Panc1 (cell line): Measurements from ENCODE around the gene SLC19A2. TPM values are rescaled to one million over a fixed set of nuclear protein-coding genes. Genes with fewer than 3 reads are reported as not detected.

Experiments
- ATAC-seq: fragments of 200-7000 bp; cut with Tn5 transposase; 2 replicates; pipeline ENCODE4 v1.9.1; 2020; ENCODE audit warnings: mild to moderate bottlenecking, moderate library complexity
- BruUV-seq: library from RNA; stranded (reverse); fragments of 400-500 nt; replicated peaks from 2 replicates; lab custom pipeline; 2021; lab: Mats Ljungman, UMichigan
- CTCF ChIA-PET: fragments of 300-600 bp; sonication (Branson Sonifier 250); formaldehyde crosslinking; loops from one replicate; lab custom pipeline; 2022; ENCODE audit warnings: antibody characterized with exemption; lab: Charles Lee
- POLR2A ChIA-PET: fragments of 300-600 bp; sonication (Branson Sonifier 250); formaldehyde crosslinking; loops from one replicate; lab custom pipeline; 2022; ENCODE audit warnings: antibody characterized with exemption; lab: Charles Lee
- DNase-seq: peaks from one replicate; pipeline ENCODE4 v3.0.0-alpha.2; 2010; ENCODE audit warnings: low read depth, low spot score
- H3K27ac ChIP-seq: 2 replicates; pipeline ENCODE4 v1.5.1; 2011; ENCODE audit warnings: mild to moderate bottlenecking, low read length, inconsistent platforms
- H3K27me3 ChIP-seq: fragments of 200-500 bp; sonication (Bioruptor generic); 2 replicates; pipeline ENCODE4 v1.6.0; 2014; ENCODE audit warnings: low read length, inconsistent platforms; ENCODE audit not compliant: control insufficient read depth, insufficient read depth
- H3K36me3 ChIP-seq: fragments of 200-500 bp; sonication (Bioruptor generic); 2 replicates; pipeline ENCODE4 v1.5.1; 2014; ENCODE audit warnings: inconsistent platforms, mild to moderate bottlenecking, low read length, moderate library complexity; ENCODE audit not compliant: control insufficient read depth, insufficient read depth
- H3K4me1 ChIP-seq: 2 replicates; pipeline ENCODE4 v1.5.1; 2011; ENCODE audit warnings: inconsistent platforms, mild to moderate bottlenecking, low read length, moderate library complexity; ENCODE audit not compliant: control insufficient read depth, insufficient read depth
- H3K4me3 ChIP-seq, 2 experiments: 2 replicates each; pipeline ENCODE4 v1.5.1; 2011 to 2012; ENCODE audit warnings: low read depth in 2 of 2, low read length in 2 of 2, mild to moderate bottlenecking in 2 of 2, inconsistent platforms in 1 of 2, moderate library complexity in 1 of 2
- H3K9me3 ChIP-seq: fragments of 200-500 bp; sonication (Bioruptor generic); 2 replicates; pipeline ENCODE4 v1.5.1; 2014; ENCODE audit warnings: low read depth, mild to moderate bottlenecking, inconsistent platforms, low read length, moderate library complexity; ENCODE audit not compliant: control insufficient read depth, insufficient read depth
- POLR2AphosphoS5 ChIP-seq: IDR thresholded peaks from 2 replicates; pipeline ENCODE4 v1.6.1; 2012; ENCODE audit warnings: mild to moderate bottlenecking, low read depth, low read length, moderate library complexity
- SIN3A ChIP-seq: IDR thresholded peaks from 2 replicates; pipeline ENCODE4 v1.6.1; 2012; ENCODE audit warnings: low read depth, mild to moderate bottlenecking, low read length, moderate library complexity, borderline replicate concordance; ENCODE audit not compliant: insufficient read depth
- TCF7L2 ChIP-seq: IDR thresholded peaks from 2 replicates; pipeline ENCODE4 v1.6.1; 2011; ENCODE audit warnings: mild to moderate bottlenecking, low read depth, low read length, inconsistent platforms
- in situ Hi-C: cut with HindIII; loops from 2 replicates; pipeline ENCODE4 v1.10.0; 2016; ENCODE audit warnings: low sequenced_read_pairs, low pct_unique_long_range_greater_than_20kb
- intact Hi-C: fragments of 100-400 bp; cut with micrococcal nuclease; formaldehyde crosslinking; loops from one replicate; pipeline ENCODE4 v1.10.0; 2022; ENCODE audit not compliant: unreplicated experiment
- total RNA-seq: library from RNA; stranded (reverse); gene quantifications from one replicate; pipeline ENCODE4 v1.2.1, GENCODE V29; 2021; ENCODE audit not compliant: unreplicated experiment
- TF ChIP-seq, protein P1 (sequence below), 2 experiments: IDR thresholded peaks; 2 replicates each; pipeline ENCODE4 v1.6.1; 2011 to 2012; ENCODE audit warnings: low read depth in 2 of 2, control low read depth in 1 of 2, low read length in 1 of 2, mild to moderate bottlenecking in 1 of 2, moderate library complexity in 1 of 2; ENCODE audit not compliant: insufficient read depth in 1 of 2
- TF ChIP-seq, protein P2 (sequence below): fragments of 450-650 bp; IDR thresholded peaks from 2 replicates; pipeline ENCODE4 v1.5.1; 2017; ENCODE audit warnings: mild to moderate bottlenecking

SLC19A2 gene
- total RNA-seq, 1 experiment from 2014 or later, result 10.8 TPM

DNA sequence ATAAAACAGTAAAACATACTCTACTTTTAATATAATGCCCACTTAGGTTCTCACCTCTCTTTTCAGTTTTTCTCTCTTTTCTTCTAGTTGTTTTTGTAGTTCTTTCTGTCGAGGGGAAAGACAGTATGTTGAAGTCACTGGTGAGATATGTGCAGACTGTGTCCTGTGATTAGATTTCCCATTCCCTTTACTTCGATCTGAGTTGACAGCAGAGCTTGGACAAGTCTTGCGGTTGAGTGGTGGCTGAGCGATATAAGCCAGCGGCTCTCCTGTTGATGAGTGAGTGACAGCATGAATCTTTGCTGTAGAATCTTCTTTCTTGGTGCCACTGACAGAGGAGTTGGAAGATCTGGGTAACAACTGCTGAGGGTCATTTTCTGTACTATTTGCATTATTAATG, 64.4 kb downstream of the SLC19A2 start:
- BruUV-seq, result no TSS peak
- ATAC-seq, result no peak
- H3K4me1 ChIP-seq, result no peaks in the 10 kb centered on the region
- peaks cover 3% of the 10 kb centered on the region for H3K27me3 ChIP-seq
- in situ Hi-C loops, result no loop called here
- TF ChIP-seq, protein P1, sequence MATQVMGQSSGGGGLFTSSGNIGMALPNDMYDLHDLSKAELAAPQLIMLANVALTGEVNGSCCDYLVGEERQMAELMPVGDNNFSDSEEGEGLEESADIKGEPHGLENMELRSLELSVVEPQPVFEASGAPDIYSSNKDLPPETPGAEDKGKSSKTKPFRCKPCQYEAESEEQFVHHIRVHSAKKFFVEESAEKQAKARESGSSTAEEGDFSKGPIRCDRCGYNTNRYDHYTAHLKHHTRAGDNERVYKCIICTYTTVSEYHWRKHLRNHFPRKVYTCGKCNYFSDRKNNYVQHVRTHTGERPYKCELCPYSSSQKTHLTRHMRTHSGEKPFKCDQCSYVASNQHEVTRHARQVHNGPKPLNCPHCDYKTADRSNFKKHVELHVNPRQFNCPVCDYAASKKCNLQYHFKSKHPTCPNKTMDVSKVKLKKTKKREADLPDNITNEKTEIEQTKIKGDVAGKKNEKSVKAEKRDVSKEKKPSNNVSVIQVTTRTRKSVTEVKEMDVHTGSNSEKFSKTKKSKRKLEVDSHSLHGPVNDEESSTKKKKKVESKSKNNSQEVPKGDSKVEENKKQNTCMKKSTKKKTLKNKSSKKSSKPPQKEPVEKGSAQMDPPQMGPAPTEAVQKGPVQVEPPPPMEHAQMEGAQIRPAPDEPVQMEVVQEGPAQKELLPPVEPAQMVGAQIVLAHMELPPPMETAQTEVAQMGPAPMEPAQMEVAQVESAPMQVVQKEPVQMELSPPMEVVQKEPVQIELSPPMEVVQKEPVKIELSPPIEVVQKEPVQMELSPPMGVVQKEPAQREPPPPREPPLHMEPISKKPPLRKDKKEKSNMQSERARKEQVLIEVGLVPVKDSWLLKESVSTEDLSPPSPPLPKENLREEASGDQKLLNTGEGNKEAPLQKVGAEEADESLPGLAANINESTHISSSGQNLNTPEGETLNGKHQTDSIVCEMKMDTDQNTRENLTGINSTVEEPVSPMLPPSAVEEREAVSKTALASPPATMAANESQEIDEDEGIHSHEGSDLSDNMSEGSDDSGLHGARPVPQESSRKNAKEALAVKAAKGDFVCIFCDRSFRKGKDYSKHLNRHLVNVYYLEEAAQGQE (IDR thresholded peaks at IDR 0.05; ENCODE audit: insufficient read depth in 1 of 2, low read depth in 2 of 2, low read length in 1 of 2), result no peak
- TF ChIP-seq POLR2AphosphoS5 (no peak), SIN3A (no peak), TCF7L2 (no peak)
- TF ChIP-seq, protein P2, sequence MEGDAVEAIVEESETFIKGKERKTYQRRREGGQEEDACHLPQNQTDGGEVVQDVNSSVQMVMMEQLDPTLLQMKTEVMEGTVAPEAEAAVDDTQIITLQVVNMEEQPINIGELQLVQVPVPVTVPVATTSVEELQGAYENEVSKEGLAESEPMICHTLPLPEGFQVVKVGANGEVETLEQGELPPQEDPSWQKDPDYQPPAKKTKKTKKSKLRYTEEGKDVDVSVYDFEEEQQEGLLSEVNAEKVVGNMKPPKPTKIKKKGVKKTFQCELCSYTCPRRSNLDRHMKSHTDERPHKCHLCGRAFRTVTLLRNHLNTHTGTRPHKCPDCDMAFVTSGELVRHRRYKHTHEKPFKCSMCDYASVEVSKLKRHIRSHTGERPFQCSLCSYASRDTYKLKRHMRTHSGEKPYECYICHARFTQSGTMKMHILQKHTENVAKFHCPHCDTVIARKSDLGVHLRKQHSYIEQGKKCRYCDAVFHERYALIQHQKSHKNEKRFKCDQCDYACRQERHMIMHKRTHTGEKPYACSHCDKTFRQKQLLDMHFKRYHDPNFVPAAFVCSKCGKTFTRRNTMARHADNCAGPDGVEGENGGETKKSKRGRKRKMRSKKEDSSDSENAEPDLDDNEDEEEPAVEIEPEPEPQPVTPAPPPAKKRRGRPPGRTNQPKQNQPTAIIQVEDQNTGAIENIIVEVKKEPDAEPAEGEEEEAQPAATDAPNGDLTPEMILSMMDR, result no peak
- no peak for DNase-seq
- no peaks in the 10 kb centered on the region for H3K9me3 ChIP-seq
- POLR2A ChIA-PET, result no interaction called here
- H3K36me3 ChIP-seq, result no peaks in the 10 kb centered on the region
- no peak overlapping the region for H3K4me3 ChIP-seq
- H3K27ac ChIP-seq, result no peak overlapping the region
- CTCF ChIA-PET, result no interaction called here
- intact Hi-C loops, result no loop called here

GRCh38 chr1:169414952-169415351, 70.8 kb downstream of the SLC19A2 start:
- Histone ChIP-seq H3K27ac (no peak overlapping the region), H3K9me3 (no peaks in the 10 kb centered on the region), H3K4me1 (no peaks in the 10 kb centered on the region), H3K36me3 (no peaks in the 10 kb centered on the region), H3K27me3 (no peaks in the 10 kb centered on the region), H3K4me3 (no peak overlapping the region)
- in situ Hi-C loops (no loop called here), intact Hi-C loops (no loop called here)
- POLR2A ChIA-PET, result no interaction called here
- no TSS peak for BruUV-seq
- CTCF ChIA-PET, result no interaction called here
- DNase-seq (no peak), ATAC-seq (no peak)
- TF ChIP-seq TCF7L2 (no peak), POLR2AphosphoS5 (no peak), SIN3A (no peak)
- TF ChIP-seq, protein P2, result no peak
- TF ChIP-seq, protein P1 (IDR thresholded peaks at IDR 0.05; ENCODE audit: insufficient read depth in 1 of 2, low read depth in 2 of 2, low read length in 1 of 2), result no peak
